HG03469 (cell line): ENCODE measurements around the gene ZNF536.
"Not testable (repeated sequence)": the region's sequence is repeated elsewhere in the genome, so short reads cannot be mapped to it uniquely, and the experiment has no call there.

ENCODE experiments used
- ATAC-seq: cut with Tn5 transposase; IDR thresholded peaks from one replicate; pipeline ENCODE4 v1.9.1; 2021; ENCODE audit warnings: mild to moderate bottlenecking, moderate library complexity, moderate number of reproducible peaks; ENCODE audit not compliant: unreplicated experiment

Gene ZNF536

GRCh38 chr19:30408734-30409301, 36.6 kb downstream of the ZNF536 start:
- ATAC-seq, result no peak

GRCh38 chr19:30411714-30412113, 39.5 kb downstream of the ZNF536 start:
- no peak for ATAC-seq

GRCh38 chr19:30416375-30416774, 44.2 kb downstream of the ZNF536 start:
- ATAC-seq, result no peak

GRCh38 chr19:30417166-30417565, 45.0 kb downstream of the ZNF536 start:
- not testable (repeated sequence) for ATAC-seq

- no peak for ATAC-seq
Observed at GRCh38 chr19:30419568-30420180, 47.5 kb downstream of the ZNF536 start.

- ATAC-seq, result no peak
Observed at GRCh38 chr19:30420316-30420715, 48.1 kb downstream of the ZNF536 start.

- no peak for ATAC-seq
Observed at GRCh38 chr19:30420881-30421280, 48.7 kb downstream of the ZNF536 start.

- no peak for ATAC-seq
Observed at GRCh38 chr19:30421571-30421970, 49.4 kb downstream of the ZNF536 start.

- ATAC-seq, result no peak
Observed at GRCh38 chr19:30423481-30423880, 51.3 kb downstream of the ZNF536 start.

- no peak for ATAC-seq
Observed at GRCh38 chr19:30425885-30426838, 54.0 kb downstream of the ZNF536 start.

- no peak for ATAC-seq
Observed at GRCh38 chr19:30426864-30427263, 54.7 kb downstream of the ZNF536 start.

GRCh38 chr19:30428092-30428680, 56.0 kb downstream of the ZNF536 start:
- ATAC-seq, result no peak

- ATAC-seq, result no peak
Observed at GRCh38 chr19:30428844-30429243, 56.7 kb downstream of the ZNF536 start.

GRCh38 chr19:30430206-30430734, 58.1 kb downstream of the ZNF536 start:
- ATAC-seq, result no peak

- ATAC-seq, result no peak
Observed at GRCh38 chr19:30431591-30431990, 59.4 kb downstream of the ZNF536 start.

GRCh38 chr19:30434797-30435594, 62.8 kb downstream of the ZNF536 start:
- ATAC-seq, result no peak

- ATAC-seq, result no peak
Observed at GRCh38 chr19:30437869-30438268, 65.7 kb downstream of the ZNF536 start.

- no peak for ATAC-seq
Observed at GRCh38 chr19:30439310-30439709, 67.1 kb downstream of the ZNF536 start.

- no peak for ATAC-seq
Observed at GRCh38 chr19:30441011-30441410, 68.8 kb downstream of the ZNF536 start.

- no peak for ATAC-seq
Observed at GRCh38 chr19:30442674-30443073, 70.5 kb downstream of the ZNF536 start.
